Osteocyte (in vitro differentiated cells): Measurements from ENCODE around the gene WNT2B. TPM values are rescaled to one million over a fixed set of nuclear protein-coding genes. Genes with fewer than 3 reads are reported as not detected.
A peak's percentile ranks its signal among the peaks of the same experiment; 100 is the strongest.

Source experiments
- DNase-seq: peaks from one replicate; pipeline ENCODE4 v3.0.0; 2021; ENCODE audit warnings: mixed read lengths; ENCODE audit not compliant: unreplicated experiment; ENCODE audit errors: extremely low spot score
- H3K27ac Mint-ChIP-seq: one replicate; pipeline ENCODE4 v1.8.0; 2021; ENCODE audit warnings: mild to moderate bottlenecking, mixed read lengths; ENCODE audit not compliant: unreplicated experiment
- H3K27me3 Mint-ChIP-seq: one replicate; pipeline ENCODE4 v1.8.0; 2021; ENCODE audit warnings: mixed read lengths; ENCODE audit not compliant: unreplicated experiment
- H3K36me3 Mint-ChIP-seq: one replicate; pipeline ENCODE4 v1.8.0; 2021; ENCODE audit warnings: mixed read lengths; ENCODE audit not compliant: unreplicated experiment
- H3K4me1 Mint-ChIP-seq: one replicate; pipeline ENCODE4 v1.8.0; 2021; ENCODE audit warnings: mixed read lengths; ENCODE audit not compliant: unreplicated experiment
- H3K4me3 Mint-ChIP-seq: one replicate; pipeline ENCODE4 v1.8.0; 2021; ENCODE audit warnings: mild to moderate bottlenecking, moderate library complexity, mixed read lengths; ENCODE audit not compliant: unreplicated experiment
- H3K9me3 Mint-ChIP-seq: one replicate; pipeline ENCODE4 v1.8.0; 2021; ENCODE audit warnings: mixed read lengths; ENCODE audit not compliant: unreplicated experiment
- CTCF ChIP-seq: fragments of 200-600 bp; sonication (generic); IDR thresholded peaks from 2 replicates; pipeline ENCODE4 v1.5.0; 2021; ENCODE audit warnings: antibody characterized with exemption, mild to moderate bottlenecking, moderate library complexity
- total RNA-seq: library from RNA; stranded (reverse); gene quantifications from 2 replicates; pipeline ENCODE4 v1.2.1, GENCODE V29; 2021

WNT2B gene
- total RNA-seq, 1 donor from 2014 or later: 2.3 TPM

- Mint-ChIP-seq H3K27me3 (no peaks in the 10 kb centered on the region), H3K36me3 (peaks cover 4% of the 10 kb centered on the region), H3K27ac (no peak overlapping the region), H3K9me3 (no peaks in the 10 kb centered on the region), H3K4me3 (no peak overlapping the region), H3K4me1 (peaks cover 30% of the 10 kb centered on the region)
- no peak for DNase-seq
- no peak for TF ChIP-seq CTCF
Observed at GRCh38 chr1:112517231-112517630, 8.5 kb downstream of the WNT2B start.

GRCh38 chr1:112517646-112518045 is 8.9 kb downstream of the WNT2B start:
- Mint-ChIP-seq H3K9me3 (no peaks in the 10 kb centered on the region), H3K36me3 (peaks cover 4% of the 10 kb centered on the region), H3K27ac (no peak overlapping the region), H3K4me3 (no peak overlapping the region), H3K4me1 (peaks cover 33% of the 10 kb centered on the region), H3K27me3 (no peaks in the 10 kb centered on the region)
- no peak for DNase-seq
- no peak for TF ChIP-seq CTCF

DNA sequence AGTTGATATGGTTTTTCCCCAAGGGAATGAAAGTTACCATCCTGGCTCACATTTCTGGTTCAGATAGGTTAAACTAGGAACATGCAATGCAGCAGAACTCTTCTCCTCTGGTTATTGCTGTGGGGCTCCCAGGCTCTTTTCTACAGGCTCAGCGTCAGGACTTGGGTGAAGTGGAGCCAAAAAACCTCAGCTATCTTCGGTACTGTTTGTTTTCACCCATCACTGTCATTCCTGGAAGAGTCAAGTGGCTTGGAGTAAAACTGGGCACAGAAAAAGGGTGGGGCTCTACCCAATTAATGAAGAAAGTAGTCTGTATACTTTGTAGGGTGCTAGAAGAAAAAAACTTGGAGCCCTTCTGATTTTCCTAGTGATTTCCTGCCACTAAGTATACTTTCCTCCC is 9.4 kb downstream of the WNT2B start:
- H3K9me3 Mint-ChIP-seq: no peaks in the 10 kb centered on the region
- no peak for TF ChIP-seq CTCF
- no peaks in the 10 kb centered on the region for H3K27me3 Mint-ChIP-seq
- DNase-seq: no peak
- H3K36me3 Mint-ChIP-seq: peaks cover 4% of the 10 kb centered on the region
- H3K27ac Mint-ChIP-seq: no peak overlapping the region
- H3K4me1 Mint-ChIP-seq: peaks cover 33% of the 10 kb centered on the region
- no peak overlapping the region for H3K4me3 Mint-ChIP-seq

GRCh38 chr1:112520166-112520565 is 11.4 kb downstream of the WNT2B start:
- H3K27ac Mint-ChIP-seq: no peak overlapping the region
- H3K4me1 Mint-ChIP-seq: peaks cover 38% of the 10 kb centered on the region
- no peaks in the 10 kb centered on the region for H3K9me3 Mint-ChIP-seq
- no peak for DNase-seq
- peaks cover 7% of the 10 kb centered on the region for H3K36me3 Mint-ChIP-seq
- no peak overlapping the region for H3K4me3 Mint-ChIP-seq
- no peak for TF ChIP-seq CTCF
- no peaks in the 10 kb centered on the region for H3K27me3 Mint-ChIP-seq

GRCh38 chr1:112522621-112523020 is 13.9 kb downstream of the WNT2B start:
- Mint-ChIP-seq H3K4me1 (peaks cover 45% of the 10 kb centered on the region), H3K36me3 (peaks cover 9% of the 10 kb centered on the region), H3K4me3 (no peak overlapping the region), H3K27ac (peak overlapping the region; percentile 83), H3K9me3 (no peaks in the 10 kb centered on the region), H3K27me3 (no peaks in the 10 kb centered on the region)
- no peak for TF ChIP-seq CTCF
- DNase-seq: no peak
